Mammary epithelial cell (primary cell): ENCODE data around the gene CELF5.
"Not testable (repeated sequence)": the region's sequence is repeated elsewhere in the genome, so short reads cannot be mapped to it uniquely, and the experiment has no call there.

ENCODE experiments used
- EZH2 ChIP-seq: IDR thresholded peaks from 2 replicates; pipeline ENCODE4 v1.6.1; 2012; ENCODE audit warnings: low read length, inconsistent platforms, borderline replicate concordance
- TF ChIP-seq, protein P1 (sequence below), 2 donors: IDR thresholded peaks in 1 of 2; conservative IDR thresholded peaks in 1 of 2; 2 replicates each; pipeline ENCODE4 v1.5.1; 2011 to 2012; ENCODE audit warnings: inconsistent platforms in 2 of 2, low read length in 2 of 2, mild to moderate bottlenecking in 2 of 2, control low read depth in 1 of 2, low read depth in 1 of 2; ENCODE audit not compliant: insufficient read depth in 1 of 2; ENCODE audit errors: extremely low read depth in 1 of 2

DNA sequence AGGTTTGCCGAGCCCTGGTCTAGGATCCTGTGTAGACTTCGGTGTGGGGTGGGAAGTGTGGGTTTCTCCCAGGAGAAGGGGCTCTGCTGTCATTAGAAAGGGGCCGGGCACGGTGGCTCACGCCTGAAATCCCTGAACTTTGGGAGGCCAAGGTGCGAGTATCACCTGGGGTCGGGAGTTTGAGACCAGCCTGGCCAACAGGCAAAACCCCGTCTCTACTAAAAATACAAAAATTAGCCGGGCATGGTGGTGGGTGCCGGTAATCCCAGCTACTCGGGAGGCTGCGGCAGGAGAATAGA lies 32.7 kb upstream of the CELF5 start:
- TF ChIP-seq, protein P1, sequence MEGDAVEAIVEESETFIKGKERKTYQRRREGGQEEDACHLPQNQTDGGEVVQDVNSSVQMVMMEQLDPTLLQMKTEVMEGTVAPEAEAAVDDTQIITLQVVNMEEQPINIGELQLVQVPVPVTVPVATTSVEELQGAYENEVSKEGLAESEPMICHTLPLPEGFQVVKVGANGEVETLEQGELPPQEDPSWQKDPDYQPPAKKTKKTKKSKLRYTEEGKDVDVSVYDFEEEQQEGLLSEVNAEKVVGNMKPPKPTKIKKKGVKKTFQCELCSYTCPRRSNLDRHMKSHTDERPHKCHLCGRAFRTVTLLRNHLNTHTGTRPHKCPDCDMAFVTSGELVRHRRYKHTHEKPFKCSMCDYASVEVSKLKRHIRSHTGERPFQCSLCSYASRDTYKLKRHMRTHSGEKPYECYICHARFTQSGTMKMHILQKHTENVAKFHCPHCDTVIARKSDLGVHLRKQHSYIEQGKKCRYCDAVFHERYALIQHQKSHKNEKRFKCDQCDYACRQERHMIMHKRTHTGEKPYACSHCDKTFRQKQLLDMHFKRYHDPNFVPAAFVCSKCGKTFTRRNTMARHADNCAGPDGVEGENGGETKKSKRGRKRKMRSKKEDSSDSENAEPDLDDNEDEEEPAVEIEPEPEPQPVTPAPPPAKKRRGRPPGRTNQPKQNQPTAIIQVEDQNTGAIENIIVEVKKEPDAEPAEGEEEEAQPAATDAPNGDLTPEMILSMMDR (conservative IDR thresholded peaks at IDR 0.05 in 1 of 2, IDR thresholded peaks at IDR 0.05 in 1 of 2; ENCODE audit: extremely low read depth in 1 of 2, insufficient read depth in 1 of 2, low read depth in 1 of 2, low read length in 2 of 2), result not testable (repeated sequence)
- not testable (repeated sequence) for TF ChIP-seq EZH2
